Skeletal muscle tissue (tissue), 4 donors: ENCODE data around the gene SSX4. TPM values are rescaled to one million over a fixed set of nuclear protein-coding genes. Genes with fewer than 3 reads are reported as not detected.
"Not testable (repeated sequence)": the region's sequence is repeated elsewhere in the genome, so short reads cannot be mapped to it uniquely, and the experiment has no call there.

Experiments
- H3K27ac ChIP-seq: one replicate; pipeline ENCODE4 v1.7.0; 2013; ENCODE audit warnings: mild to moderate bottlenecking, low read depth, low read length, inconsistent platforms
- H3K27me3 ChIP-seq, 3 donors: one replicate each; pipeline ENCODE4 v1.7.0; 2013; ENCODE audit warnings: low read length in 3 of 3; ENCODE audit not compliant: control insufficient read depth in 3 of 3, insufficient read depth in 3 of 3
- H3K36me3 ChIP-seq, 3 donors: one replicate each; pipeline ENCODE4 v1.7.0; 2013; ENCODE audit warnings: low read length in 3 of 3; ENCODE audit not compliant: control insufficient read depth in 3 of 3, insufficient read depth in 3 of 3
- H3K4me1 ChIP-seq, 3 donors: one replicate each; pipeline ENCODE4 v1.7.0; 2013; ENCODE audit warnings: low read length in 3 of 3, mild to moderate bottlenecking in 3 of 3; ENCODE audit not compliant: control insufficient read depth in 3 of 3, insufficient read depth in 3 of 3
- H3K4me3 ChIP-seq, 3 donors: one replicate each; pipeline ENCODE4 v1.7.0; 2013; ENCODE audit warnings: low read length in 3 of 3
- H3K9ac ChIP-seq, 3 donors: one replicate each; pipeline ENCODE4 v1.7.0; 2013; ENCODE audit warnings: low read length in 3 of 3, mild to moderate bottlenecking in 3 of 3, moderate library complexity in 2 of 3, low read depth in 1 of 3
- H3K9me3 ChIP-seq, 3 donors: one replicate each; pipeline ENCODE4 v1.7.0; 2013; ENCODE audit warnings: low read length in 3 of 3; ENCODE audit not compliant: control insufficient read depth in 3 of 3
- total RNA-seq: library from RNA; depleted of rRNA; stranded (reverse); fragments of >200 nt; gene quantifications from one replicate; pipeline ENCODE4 v1.2.3, GENCODE V29; 2014
- donor health status: Osteomylitis.

Gene SSX4
- total RNA-seq: not detected

- H3K27me3 ChIP-seq, H3K4me3 ChIP-seq, H3K36me3 ChIP-seq, H3K4me1 ChIP-seq, H3K27ac ChIP-seq, H3K9me3 ChIP-seq, H3K9ac ChIP-seq: not testable (repeated sequence)
These were observed at the start of gene SSX4 for GRCh38 chrX:48383239-48383638. TSS of gene SSX4 (plus strand) at chrX:48383539. CDS start at chrX:48384054, 515 bp downstream.

DNA sequence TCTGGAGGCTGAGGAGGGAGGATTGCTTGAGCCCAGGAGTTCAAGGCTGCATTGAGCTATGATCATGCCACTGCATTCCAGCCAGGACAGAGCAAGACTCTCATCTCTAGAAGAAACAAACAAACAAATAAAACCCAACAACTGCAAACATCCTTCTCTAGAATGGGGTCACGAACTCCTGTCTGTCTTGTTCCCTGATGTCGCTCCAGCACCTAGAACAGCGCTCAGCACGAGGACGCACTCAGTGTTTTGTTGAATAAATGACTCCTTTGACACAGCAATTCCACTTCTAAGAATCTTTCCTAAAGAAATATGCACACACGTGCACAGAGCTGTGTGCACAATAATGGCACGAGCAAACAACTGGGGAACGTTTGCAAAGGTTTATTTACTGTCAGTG, 37.3 kb upstream of the SSX4 start:
- not testable (repeated sequence) for H3K36me3 ChIP-seq, H3K4me3 ChIP-seq, H3K27me3 ChIP-seq, H3K9me3 ChIP-seq, H3K4me1 ChIP-seq, H3K27ac ChIP-seq, H3K9ac ChIP-seq

DNA sequence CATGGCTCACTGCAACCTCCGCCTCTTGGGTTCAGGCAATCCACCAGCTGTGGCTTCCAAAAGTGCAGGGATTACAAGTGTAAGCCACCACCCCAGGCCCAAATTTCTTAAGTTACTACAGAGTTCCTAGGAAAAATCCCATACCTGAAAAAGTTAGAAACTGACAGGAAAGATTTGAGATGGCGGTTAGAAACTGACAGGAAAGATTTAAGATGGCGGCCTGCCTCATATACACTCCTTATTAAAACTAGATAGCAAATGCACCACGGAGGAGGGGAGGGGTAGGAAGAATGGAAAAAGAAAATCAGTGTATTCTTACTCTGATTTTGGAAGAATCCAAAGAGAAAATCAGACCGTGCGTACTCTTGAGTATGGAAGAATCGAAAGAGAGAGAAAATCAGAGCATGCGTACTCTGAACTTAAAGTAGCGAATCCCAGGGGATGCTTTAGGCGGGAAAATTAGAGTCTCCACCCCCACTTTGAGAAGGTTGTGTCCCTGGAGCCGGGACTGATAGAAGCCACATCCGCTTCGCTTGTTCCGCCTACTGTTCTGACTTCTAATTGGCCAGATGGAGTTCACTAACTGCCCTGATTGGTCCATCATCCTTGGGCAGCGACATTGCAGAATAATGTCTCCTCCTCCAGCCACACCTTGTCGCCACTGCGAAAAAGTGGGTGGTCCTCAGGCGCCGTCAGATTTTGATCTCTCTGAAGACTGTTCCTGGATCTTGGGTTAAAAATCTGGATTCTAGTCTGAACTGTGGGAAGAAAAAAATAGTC, 26.8 kb upstream of the SSX4 start, which contains the start of gene SSX3:
Gene SSX3, minus strand, starts transcription at position 389 of the 780 bp plus-strand sequence. CDS start 1,454 bp downstream, outside the sequence.
- H3K27ac ChIP-seq, H3K4me3 ChIP-seq, H3K4me1 ChIP-seq, H3K27me3 ChIP-seq, H3K9me3 ChIP-seq, H3K9ac ChIP-seq, H3K36me3 ChIP-seq: not testable (repeated sequence)

GRCh38 chrX:48357681-48358080, 25.7 kb upstream of the SSX4 start:
- no peaks in the 10 kb centered on the region for H3K4me1 ChIP-seq
- H3K9me3 ChIP-seq: no peaks in the 10 kb centered on the region
- H3K36me3 ChIP-seq: no peaks in the 10 kb centered on the region
- no peak overlapping the region for H3K4me3 ChIP-seq
- H3K27me3 ChIP-seq: no peaks in the 10 kb centered on the region
- no peak overlapping the region for H3K9ac ChIP-seq
- H3K27ac ChIP-seq: no peak overlapping the region

DNA sequence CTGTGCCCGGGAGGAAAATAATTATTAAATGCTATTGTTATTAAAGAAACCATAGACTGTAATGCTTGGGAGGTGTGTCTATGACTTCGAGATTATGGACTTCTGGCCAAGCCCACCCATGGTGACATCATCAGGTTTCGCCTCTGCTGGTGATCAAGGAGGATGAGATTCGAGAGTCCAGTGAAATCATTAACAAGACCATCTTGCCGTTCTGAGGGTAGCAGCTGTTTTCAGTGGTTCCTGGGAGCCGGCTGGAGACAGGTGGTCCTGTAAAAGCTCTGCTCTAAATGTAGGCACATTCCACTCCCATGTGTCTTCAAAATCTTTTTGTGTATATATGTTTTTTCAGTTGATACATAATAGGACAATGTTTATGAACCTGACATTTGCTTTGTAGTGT, 24.1 kb upstream of the SSX4 start:
- not testable (repeated sequence) for H3K4me3 ChIP-seq, H3K27me3 ChIP-seq, H3K4me1 ChIP-seq, H3K27ac ChIP-seq, H3K9me3 ChIP-seq, H3K9ac ChIP-seq, H3K36me3 ChIP-seq

- not testable (repeated sequence) for H3K9me3 ChIP-seq, H3K4me3 ChIP-seq, H3K36me3 ChIP-seq, H3K4me1 ChIP-seq, H3K27me3 ChIP-seq, H3K9ac ChIP-seq, H3K27ac ChIP-seq
These were observed 15.5 kb upstream of the SSX4 start for GRCh38 chrX:48367717-48368408.

GRCh38 chrX:48370408-48370807, 12.9 kb upstream of the SSX4 start:
- not testable (repeated sequence) for H3K36me3 ChIP-seq, H3K4me1 ChIP-seq, H3K4me3 ChIP-seq, H3K9ac ChIP-seq, H3K27ac ChIP-seq, H3K9me3 ChIP-seq, H3K27me3 ChIP-seq

DNA sequence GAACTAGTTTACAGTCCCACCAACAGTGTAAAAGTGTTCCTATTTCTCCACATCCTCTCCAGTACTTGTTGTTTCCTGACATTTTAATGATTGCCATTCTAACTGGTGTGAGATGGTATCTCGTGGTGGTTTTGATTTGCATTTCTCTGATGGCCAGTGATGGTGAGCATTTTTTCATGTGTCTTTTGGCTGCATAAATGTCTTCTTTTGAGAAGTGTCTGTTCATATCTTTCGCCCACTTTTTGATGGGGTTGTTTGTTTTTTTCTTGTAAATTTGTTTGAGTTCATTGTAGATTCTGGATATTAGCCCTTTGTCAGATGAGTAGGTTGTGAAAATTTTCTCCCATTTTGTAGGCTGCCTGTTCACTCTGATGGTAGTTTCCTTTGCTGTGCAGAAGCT, 13.6 kb downstream of the SSX4 start:
- not testable (repeated sequence) for H3K27ac ChIP-seq, H3K4me3 ChIP-seq

GRCh38 chrX:48397825-48398224, 14.5 kb downstream of the SSX4 start:
- H3K9ac ChIP-seq, H3K27ac ChIP-seq, H3K36me3 ChIP-seq, H3K27me3 ChIP-seq, H3K4me1 ChIP-seq, H3K9me3 ChIP-seq, H3K4me3 ChIP-seq: not testable (repeated sequence)

More for the DNA sequence above, 13.6 kb downstream of the SSX4 start:
- H3K36me3 ChIP-seq, H3K9me3 ChIP-seq, H3K27me3 ChIP-seq, H3K4me1 ChIP-seq, H3K9ac ChIP-seq: not testable (repeated sequence)

DNA sequence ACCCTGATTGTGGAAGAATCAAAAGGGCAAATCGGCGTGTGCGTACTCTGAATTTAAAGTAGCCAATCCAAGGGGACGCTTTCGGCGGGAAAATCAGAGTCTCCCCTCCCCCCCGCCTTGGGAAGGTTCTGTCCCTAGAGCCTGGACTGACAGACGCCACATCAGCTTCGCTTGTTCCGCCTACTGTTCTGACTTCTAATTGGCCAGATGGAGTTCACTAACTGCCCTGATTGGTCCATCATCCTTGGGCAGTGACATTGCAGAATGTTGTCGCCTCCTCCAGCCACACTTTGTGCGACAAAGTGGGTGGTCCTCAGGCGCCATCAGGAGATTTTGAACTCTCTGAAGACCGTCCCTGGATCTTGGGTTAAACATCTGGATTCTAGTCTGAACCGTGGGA, 28.5 kb downstream of the SSX4 start, which contains the start of gene SSX4B:
Gene SSX4B, minus strand, starts transcription at position 101 of the 400 bp plus-strand sequence. CDS start 588 bp downstream, outside the sequence.
- H3K9me3 ChIP-seq, H3K36me3 ChIP-seq, H3K9ac ChIP-seq, H3K4me3 ChIP-seq, H3K27ac ChIP-seq, H3K4me1 ChIP-seq, H3K27me3 ChIP-seq: not testable (repeated sequence)
